Panc1 (cell line): ENCODE results near the gene CCR7. TPM values are rescaled to one million over a fixed set of nuclear protein-coding genes. Genes with fewer than 3 reads are reported as not detected.

Experiments
- ATAC-seq: fragments of 200-7000 bp; cut with Tn5 transposase; 2 replicates; pipeline ENCODE4 v1.9.1; 2020; ENCODE audit warnings: mild to moderate bottlenecking, moderate library complexity
- BruUV-seq: library from RNA; stranded (reverse); fragments of 400-500 nt; replicated peaks from 2 replicates; lab custom pipeline; 2021; lab: Mats Ljungman, UMichigan
- CTCF ChIA-PET: fragments of 300-600 bp; sonication (Branson Sonifier 250); formaldehyde crosslinking; loops from one replicate; lab custom pipeline; 2022; ENCODE audit warnings: antibody characterized with exemption; lab: Charles Lee
- POLR2A ChIA-PET: fragments of 300-600 bp; sonication (Branson Sonifier 250); formaldehyde crosslinking; loops from one replicate; lab custom pipeline; 2022; ENCODE audit warnings: antibody characterized with exemption; lab: Charles Lee
- DNase-seq: peaks from one replicate; pipeline ENCODE4 v3.0.0-alpha.2; 2010; ENCODE audit warnings: low read depth, low spot score
- H3K27ac ChIP-seq: 2 replicates; pipeline ENCODE4 v1.5.1; 2011; ENCODE audit warnings: mild to moderate bottlenecking, low read length, inconsistent platforms
- H3K27me3 ChIP-seq: fragments of 200-500 bp; sonication (Bioruptor generic); 2 replicates; pipeline ENCODE4 v1.6.0; 2014; ENCODE audit warnings: low read length, inconsistent platforms; ENCODE audit not compliant: control insufficient read depth, insufficient read depth
- H3K36me3 ChIP-seq: fragments of 200-500 bp; sonication (Bioruptor generic); 2 replicates; pipeline ENCODE4 v1.5.1; 2014; ENCODE audit warnings: inconsistent platforms, mild to moderate bottlenecking, low read length, moderate library complexity; ENCODE audit not compliant: control insufficient read depth, insufficient read depth
- H3K4me1 ChIP-seq: 2 replicates; pipeline ENCODE4 v1.5.1; 2011; ENCODE audit warnings: inconsistent platforms, mild to moderate bottlenecking, low read length, moderate library complexity; ENCODE audit not compliant: control insufficient read depth, insufficient read depth
- H3K4me3 ChIP-seq, 2 experiments: 2 replicates each; pipeline ENCODE4 v1.5.1; 2011 to 2012; ENCODE audit warnings: low read depth in 2 of 2, low read length in 2 of 2, mild to moderate bottlenecking in 2 of 2, inconsistent platforms in 1 of 2, moderate library complexity in 1 of 2
- H3K9me3 ChIP-seq: fragments of 200-500 bp; sonication (Bioruptor generic); 2 replicates; pipeline ENCODE4 v1.5.1; 2014; ENCODE audit warnings: low read depth, mild to moderate bottlenecking, inconsistent platforms, low read length, moderate library complexity; ENCODE audit not compliant: control insufficient read depth, insufficient read depth
- POLR2AphosphoS5 ChIP-seq: IDR thresholded peaks from 2 replicates; pipeline ENCODE4 v1.6.1; 2012; ENCODE audit warnings: mild to moderate bottlenecking, low read depth, low read length, moderate library complexity
- REST ChIP-seq, 2 experiments: IDR thresholded peaks; 2 replicates each; pipeline ENCODE4 v1.6.1; 2011 to 2012; ENCODE audit warnings: low read depth in 2 of 2, control low read depth in 1 of 2, low read length in 1 of 2, mild to moderate bottlenecking in 1 of 2, moderate library complexity in 1 of 2; ENCODE audit not compliant: insufficient read depth in 1 of 2
- SIN3A ChIP-seq: IDR thresholded peaks from 2 replicates; pipeline ENCODE4 v1.6.1; 2012; ENCODE audit warnings: low read depth, mild to moderate bottlenecking, low read length, moderate library complexity, borderline replicate concordance; ENCODE audit not compliant: insufficient read depth
- TCF7L2 ChIP-seq: IDR thresholded peaks from 2 replicates; pipeline ENCODE4 v1.6.1; 2011; ENCODE audit warnings: mild to moderate bottlenecking, low read depth, low read length, inconsistent platforms
- in situ Hi-C: cut with HindIII; loops from 2 replicates; pipeline ENCODE4 v1.10.0; 2016; ENCODE audit warnings: low sequenced_read_pairs, low pct_unique_long_range_greater_than_20kb
- intact Hi-C: fragments of 100-400 bp; cut with micrococcal nuclease; formaldehyde crosslinking; loops from one replicate; pipeline ENCODE4 v1.10.0; 2022; ENCODE audit not compliant: unreplicated experiment
- total RNA-seq: library from RNA; stranded (reverse); gene quantifications from one replicate; pipeline ENCODE4 v1.2.1, GENCODE V29; 2021; ENCODE audit not compliant: unreplicated experiment
- TF ChIP-seq, protein P1 (sequence below): fragments of 450-650 bp; IDR thresholded peaks from 2 replicates; pipeline ENCODE4 v1.5.1; 2017; ENCODE audit warnings: mild to moderate bottlenecking

CCR7 gene
- total RNA-seq, 1 experiment from 2014 or later = 0.44 TPM

GRCh38 chr17:40608061-40608581 lies 42.8 kb upstream of the CCR7 start:
- no peak overlapping the region for H3K4me3 ChIP-seq
- no peaks in the 10 kb centered on the region for H3K36me3 ChIP-seq
- POLR2A ChIA-PET = no interaction called here
- intact Hi-C loops (no loop called here), in situ Hi-C loops (no loop called here)
- H3K9me3 ChIP-seq = no peaks in the 10 kb centered on the region
- peaks cover 2% of the 10 kb centered on the region; the same call in 1 of the 2 replicates for H3K27me3 ChIP-seq
- TF ChIP-seq POLR2AphosphoS5 (no peak), REST (IDR thresholded peaks at IDR 0.05; ENCODE audit: insufficient read depth in 1 of 2, low read depth in 2 of 2, low read length in 1 of 2) (no peak)
- no peaks in the 10 kb centered on the region for H3K4me1 ChIP-seq
- ATAC-seq (no peak), DNase-seq (no peak)
- no peak overlapping the region for H3K27ac ChIP-seq
- BruUV-seq = no TSS peak
- CTCF ChIA-PET = no interaction called here

DNA sequence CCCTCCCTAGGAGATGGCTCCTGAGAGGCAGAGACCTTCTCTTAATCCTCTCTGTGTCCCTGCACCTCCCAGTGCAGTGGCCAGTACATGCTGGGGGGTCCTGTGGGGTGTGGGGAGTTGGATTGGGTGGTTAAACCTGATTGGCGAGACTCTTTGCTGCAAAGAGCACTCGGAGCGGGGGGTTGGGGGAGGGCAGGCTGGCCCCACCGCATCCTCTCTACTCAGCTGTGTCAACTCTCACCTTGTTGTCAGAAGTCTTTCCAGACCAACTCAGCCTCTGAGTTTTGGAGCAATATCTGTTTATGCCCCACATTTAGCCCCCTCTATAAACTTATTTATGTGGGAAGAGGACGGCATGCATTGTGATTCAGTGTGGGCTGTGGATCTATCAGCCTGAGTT lies 42.4 kb upstream of the CCR7 start:
- ATAC-seq (no peak), DNase-seq (no peak)
- no TSS peak for BruUV-seq
- in situ Hi-C loops (no loop called here), intact Hi-C loops (no loop called here)
- Histone ChIP-seq H3K4me1 (no peaks in the 10 kb centered on the region), H3K9me3 (no peaks in the 10 kb centered on the region), H3K36me3 (no peaks in the 10 kb centered on the region), H3K4me3 (no peak overlapping the region), H3K27me3 (peaks cover 2% of the 10 kb centered on the region; the same call in 1 of the 2 replicates), H3K27ac (no peak overlapping the region)
- POLR2A ChIA-PET = no interaction called here
- CTCF ChIA-PET = no interaction called here
- TF ChIP-seq POLR2AphosphoS5 (no peak), REST (IDR thresholded peaks at IDR 0.05; ENCODE audit: insufficient read depth in 1 of 2, low read depth in 2 of 2, low read length in 1 of 2) (no peak), SIN3A (no peak), TCF7L2 (no peak)
- TF ChIP-seq, protein P1, sequence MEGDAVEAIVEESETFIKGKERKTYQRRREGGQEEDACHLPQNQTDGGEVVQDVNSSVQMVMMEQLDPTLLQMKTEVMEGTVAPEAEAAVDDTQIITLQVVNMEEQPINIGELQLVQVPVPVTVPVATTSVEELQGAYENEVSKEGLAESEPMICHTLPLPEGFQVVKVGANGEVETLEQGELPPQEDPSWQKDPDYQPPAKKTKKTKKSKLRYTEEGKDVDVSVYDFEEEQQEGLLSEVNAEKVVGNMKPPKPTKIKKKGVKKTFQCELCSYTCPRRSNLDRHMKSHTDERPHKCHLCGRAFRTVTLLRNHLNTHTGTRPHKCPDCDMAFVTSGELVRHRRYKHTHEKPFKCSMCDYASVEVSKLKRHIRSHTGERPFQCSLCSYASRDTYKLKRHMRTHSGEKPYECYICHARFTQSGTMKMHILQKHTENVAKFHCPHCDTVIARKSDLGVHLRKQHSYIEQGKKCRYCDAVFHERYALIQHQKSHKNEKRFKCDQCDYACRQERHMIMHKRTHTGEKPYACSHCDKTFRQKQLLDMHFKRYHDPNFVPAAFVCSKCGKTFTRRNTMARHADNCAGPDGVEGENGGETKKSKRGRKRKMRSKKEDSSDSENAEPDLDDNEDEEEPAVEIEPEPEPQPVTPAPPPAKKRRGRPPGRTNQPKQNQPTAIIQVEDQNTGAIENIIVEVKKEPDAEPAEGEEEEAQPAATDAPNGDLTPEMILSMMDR = no peak
